H1 (cell line): Measurements from ENCODE around the gene CDC42EP5. TPM values are rescaled to one million over a fixed set of nuclear protein-coding genes. Genes with fewer than 3 reads are reported as not detected.
A peak's percentile ranks its signal among the peaks of the same experiment; 100 is the strongest.

Experiments
- CTCF ChIA-PET: fragments of 300-600 bp; sonication (Branson Sonifier 250); formaldehyde crosslinking; loops from one replicate; lab custom pipeline; 2021; ENCODE audit not compliant: partially characterized antibody; lab: Charles Lee
- POLR2A ChIA-PET: fragments of 300-600 bp; sonication (Branson Sonifier 250); formaldehyde crosslinking; loops from one replicate; lab custom pipeline; 2021; ENCODE audit warnings: inconsistent platforms; ENCODE audit not compliant: partially characterized antibody; lab: Charles Lee
- DNase-seq, 2 experiments: peaks; one replicate each; pipeline versions ENCODE4 v3.0.0 to v3.0.0-alpha.2; 2010 to 2022; ENCODE audit warnings: low spot score in 2 of 2, low read depth in 1 of 2, mixed read lengths in 1 of 2
- FAIRE-seq: peaks from 2 replicates; lab custom pipeline; 2011; peaks lifted over from hg19 to GRCh38; lab: Jason Lieb, UNC
- H2AFZ ChIP-seq: 2 replicates; pipeline ENCODE4 v1.8.1; 2012; ENCODE audit warnings: low read length, inconsistent platforms
- H2AK5ac ChIP-seq: 2 replicates; pipeline ENCODE4 v1.6.1; 2013; ENCODE audit warnings: low read depth, low read length
- H2BK120ac ChIP-seq: replicated peaks from 2 replicates; pipeline ENCODE3; 2013; ENCODE audit warnings: low read depth, low read length, inconsistent platforms
- H2BK12ac ChIP-seq: 2 replicates; pipeline ENCODE4 v1.6.1; 2013; ENCODE audit warnings: low read depth, low read length
- H2BK15ac ChIP-seq: 2 replicates; pipeline ENCODE4 v1.6.1; 2013; ENCODE audit warnings: low read length
- H2BK20ac ChIP-seq: 2 replicates; pipeline ENCODE4 v1.6.1; 2013; ENCODE audit warnings: low read length
- H2BK5ac ChIP-seq: 2 replicates; pipeline ENCODE4 v1.6.1; 2013; ENCODE audit warnings: low read depth, low read length
- H3K14ac ChIP-seq: 2 replicates; pipeline ENCODE4 v1.6.1; 2013; ENCODE audit warnings: inconsistent platforms; ENCODE audit not compliant: insufficient read length
- H3K18ac ChIP-seq: 2 replicates; pipeline ENCODE4 v1.6.1; 2013; ENCODE audit warnings: low read length; ENCODE audit errors: extremely low read depth
- H3K23ac ChIP-seq: 2 replicates; pipeline ENCODE4 v1.6.1; 2013; ENCODE audit warnings: inconsistent platforms; ENCODE audit not compliant: insufficient read length
- H3K23me2 ChIP-seq: 2 replicates; pipeline ENCODE4 v1.6.1; 2013; ENCODE audit warnings: low read depth, low read length
- H3K27ac ChIP-seq: 2 replicates; pipeline ENCODE4 v1.6.1; 2011; ENCODE audit warnings: low read depth, low read length, inconsistent platforms
- H3K27me3 ChIP-seq, 4 experiments: replicated peaks in 1 of 4; 1 replicate in 1 of 4; 2 replicates in 3 of 4; pipeline versions ENCODE4 v1.6.1 to v1.8.1; 2011 to 2013; ENCODE audit warnings: low read length in 3 of 4, mild to moderate bottlenecking in 3 of 4, inconsistent platforms in 2 of 4, mixed read lengths in 2 of 4, moderate library complexity in 1 of 4; ENCODE audit not compliant: control insufficient read depth in 3 of 4, insufficient read depth in 3 of 4; ENCODE audit errors: extremely low read depth in 1 of 4
- H3K36me3 ChIP-seq, 4 experiments: 2 replicates each; pipeline versions ENCODE4 v1.6.1 to v1.8.1; 2011 to 2013; ENCODE audit warnings: mild to moderate bottlenecking in 4 of 4, low read length in 3 of 4, moderate library complexity in 2 of 4, control low read depth in 1 of 4, inconsistent platforms in 1 of 4; ENCODE audit not compliant: insufficient read depth in 4 of 4, control insufficient read depth in 2 of 4
- H3K4ac ChIP-seq: replicated peaks from 2 replicates; pipeline ENCODE3; 2013; ENCODE audit warnings: low read length, low read depth, mixed read lengths, inconsistent platforms; ENCODE audit not compliant: insufficient read length
- H3K4me1 ChIP-seq, 4 experiments: replicated peaks in 1 of 4; 1 replicate in 1 of 4; 2 replicates in 3 of 4; pipeline versions ENCODE4 v1.6.1 to v1.8.1; 2011 to 2013; ENCODE audit warnings: low read length in 3 of 4, inconsistent platforms in 2 of 4, mixed read lengths in 1 of 4; ENCODE audit not compliant: insufficient read depth in 4 of 4, control insufficient read depth in 3 of 4
- H3K4me2 ChIP-seq, 2 experiments: 2 replicates each; pipeline versions ENCODE4 v1.6.1 to v1.8.1; 2011 to 2013; ENCODE audit warnings: low read depth in 2 of 2, low read length in 2 of 2, control low read depth in 1 of 2, inconsistent platforms in 1 of 2, mild to moderate bottlenecking in 1 of 2; ENCODE audit not compliant: insufficient read depth in 1 of 2
- H3K4me3 ChIP-seq, 4 experiments: fragments of 200-600, 300-600 bp in 1 of 4; sonication (generic), shearing (Covaris generic), sonication (Bioruptor Twin) in 1 of 4; 2 replicates each; pipeline versions ENCODE4 v1.5.1 to v1.8.1; 2011 to 2016; ENCODE audit warnings: low read length in 4 of 4, low read depth in 3 of 4, control low read depth in 2 of 4, inconsistent platforms in 2 of 4, mild to moderate bottlenecking in 2 of 4, mixed read lengths in 1 of 4, moderate library complexity in 1 of 4; ENCODE audit not compliant: insufficient read depth in 2 of 4; ENCODE audit errors: extremely low read depth in 1 of 4
- H3K56ac ChIP-seq: replicated peaks from 2 replicates; pipeline ENCODE3; 2013; ENCODE audit warnings: low read depth, mild to moderate bottlenecking, mixed read lengths, low read length, inconsistent platforms; ENCODE audit not compliant: insufficient read length
- H3K79me1 ChIP-seq: 2 replicates; pipeline ENCODE4 v1.6.1; 2013; ENCODE audit warnings: low read depth, low read length, control low read depth
- H3K79me2 ChIP-seq, 2 experiments: 2 replicates each; pipeline versions ENCODE4 v1.6.1 to v1.8.1; 2012 to 2013; ENCODE audit warnings: low read length in 2 of 2, mild to moderate bottlenecking in 2 of 2, inconsistent platforms in 1 of 2; ENCODE audit not compliant: insufficient read depth in 2 of 2, control insufficient read depth in 1 of 2
- H3K9ac ChIP-seq, 4 experiments: replicated peaks in 1 of 4; 1 replicate in 1 of 4; 2 replicates in 3 of 4; pipeline versions ENCODE4 v1.6.1 to v1.8.1; 2011 to 2013; ENCODE audit warnings: low read depth in 3 of 4, low read length in 3 of 4, control low read depth in 2 of 4, mild to moderate bottlenecking in 2 of 4, moderate library complexity in 2 of 4, inconsistent platforms in 1 of 4; ENCODE audit errors: extremely low read depth in 1 of 4
- H3K9me3 ChIP-seq, 2 experiments: 2 replicates each; pipeline versions ENCODE4 v1.6.1 to v1.8.1; 2012 to 2013; ENCODE audit warnings: mild to moderate bottlenecking in 2 of 2, moderate library complexity in 2 of 2, control low read depth in 1 of 2, inconsistent platforms in 1 of 2, low read depth in 1 of 2, low read length in 1 of 2, mixed read lengths in 1 of 2; ENCODE audit not compliant: insufficient read depth in 2 of 2
- H4K20me1 ChIP-seq, 2 experiments: replicated peaks in 1 of 2; 2 replicates each; pipeline versions ENCODE3 to v1.8.1; 2011 to 2013; ENCODE audit warnings: inconsistent platforms in 2 of 2, low read length in 2 of 2, mild to moderate bottlenecking in 1 of 2; ENCODE audit not compliant: insufficient read depth in 2 of 2, control insufficient read depth in 1 of 2
- H4K5ac ChIP-seq: 2 replicates; pipeline ENCODE4 v1.6.1; 2013; ENCODE audit warnings: low read length, low read depth, mixed read lengths, inconsistent platforms; ENCODE audit not compliant: insufficient read length
- H4K8ac ChIP-seq: 2 replicates; pipeline ENCODE4 v1.8.0; 2013; ENCODE audit warnings: mild to moderate bottlenecking, moderate library complexity, low read length, inconsistent platforms; ENCODE audit not compliant: insufficient read depth; ENCODE audit errors: extremely low read depth
- H4K91ac ChIP-seq: replicated peaks from 2 replicates; pipeline ENCODE3; 2013; ENCODE audit warnings: low read length, mixed read lengths, inconsistent platforms; ENCODE audit not compliant: insufficient read length
- POLR2AphosphoS5 ChIP-seq: IDR thresholded peaks from 2 replicates; pipeline ENCODE4 v1.6.1; 2011; ENCODE audit warnings: low read depth, low read length
- SIX5 ChIP-seq: IDR thresholded peaks from 2 replicates; pipeline ENCODE4 v1.6.1; 2011; ENCODE audit warnings: mild to moderate bottlenecking, low read depth, low read length
- WGBS, 2 experiments: shearing (Covaris generic) in 1 of 2; methylation state at CpG; one replicate each; pipeline versions ENCODE4 v1.1.6 to v1.1.7; 2013 to 2015; ENCODE audit warnings: low lambda C conversion rate in 2 of 2, mixed read lengths in 2 of 2, inconsistent platforms in 1 of 2, low coverage in 1 of 2, missing lambda C conversion rate in 1 of 2; ENCODE audit not compliant: insufficient replicate concordance in 2 of 2, insufficient coverage in 1 of 2, insufficient read length in 1 of 2; ENCODE audit errors: extremely low coverage in 1 of 2, missing lambda C conversion rate in 1 of 2; 5-methylcytosine and 5-hydroxymethylcytosine counted together
- polyA plus RNA-seq, 7 experiments: library from polyadenylated mRNA; depleted of rRNA in 3 of 7; stranded (reverse) in 5 of 7; unstranded in 2 of 7; fragments of >200 nt in 5 of 7; fragments of 200-250 nt in 2 of 7; gene quantifications; 1 replicate in 5 of 7; 2 replicates in 1 of 7; 4 replicates in 1 of 7; pipeline versions ENCODE4 v1.2.1 to v1.2.3, GENCODE V29; 2011 to 2013; ENCODE audit warnings: missing spikeins in 2 of 7, mixed read lengths in 2 of 7
- total RNA-seq: library from RNA; stranded (reverse); fragmentation: NEBNext Ultra II Directional; extraction: Animal tissue kit (Norgen Biotek cat#: 25700); gene quantifications from 2 replicates; pipeline ENCODE4 v1.2.1, GENCODE V29; 2021

The CDC42EP5 gene
- total and polyA plus RNA-seq, 2 of the 8 experiments (the other 6 are each of a cell fraction or from before 2014, with no cell fraction given), result 1.8 to 2.1 TPM

DNA sequence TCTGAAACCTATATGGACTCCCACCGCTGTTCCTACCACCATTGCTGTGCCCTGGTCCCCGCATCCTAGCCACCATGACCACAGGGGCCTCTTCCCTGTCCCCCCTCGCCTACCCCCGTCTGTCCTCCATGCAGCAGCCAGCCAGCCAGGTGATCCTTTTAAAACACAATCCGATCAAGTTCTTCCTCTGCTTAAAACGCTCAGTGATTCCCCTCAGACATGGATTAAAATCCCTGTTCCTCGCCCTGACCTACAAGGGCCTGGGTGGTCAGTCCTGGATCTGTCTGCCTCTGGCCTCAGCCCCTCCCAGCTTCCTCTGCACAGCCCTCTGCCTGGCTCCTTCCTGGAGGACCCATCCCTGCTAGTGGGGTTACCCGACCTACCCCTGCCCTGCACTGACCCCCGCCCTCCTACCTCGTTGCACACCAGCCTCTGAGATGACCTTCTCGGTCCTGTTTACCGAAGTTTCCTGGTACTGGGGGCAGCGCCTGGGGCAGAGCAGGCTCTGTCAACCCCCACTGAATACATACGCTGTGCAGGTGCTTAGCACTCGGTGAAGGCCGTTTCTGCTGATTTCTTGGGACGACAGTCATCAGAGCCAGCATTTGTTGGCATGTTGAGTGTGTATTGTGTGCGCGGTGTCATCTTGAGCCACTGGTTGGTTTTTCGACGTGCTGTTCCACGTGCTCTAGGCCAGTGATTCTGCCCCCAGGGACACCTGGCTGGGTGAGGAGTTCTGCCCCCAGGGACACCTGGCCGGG is 38.8 kb downstream of the CDC42EP5 start:
- H2BK5ac ChIP-seq, result no peak overlapping the region
- TF ChIP-seq POLR2AphosphoS5, result 0 out of 2 replicates have a peak, but pooled peaks have one; percentile 12
- no peak for TF ChIP-seq SIX5
- peaks cover 15 to 24% of the 10 kb centered on the region in 2 experiments for H4K20me1 ChIP-seq
- H3K4me1 ChIP-seq, result peaks cover 0 to 37% (median 24%) of the 10 kb centered on the region in 4 experiments; a peak in 6 of 7 replicates
- H4K91ac ChIP-seq, result no peak overlapping the region
- no peak overlapping the region for H3K27ac ChIP-seq
- no peak overlapping the region for H3K23ac ChIP-seq
- H3K23me2 ChIP-seq, result peaks cover 4% of the 10 kb centered on the region
- H3K9ac ChIP-seq, result no peak overlapping the region
- POLR2A ChIA-PET, result interaction anchor here (0.7 to 13.5 kb wide), 9 partner anchors 14 to 43 kb away, joined by 3 to 133 read pairs (median 8); partner anchors contain the start of genes LENG8, LENG9 and TTYH1
- peaks cover 0 to 6% (median 0%) of the 10 kb centered on the region in 4 experiments; a peak in 1 of 8 replicates for H3K36me3 ChIP-seq
- peaks cover 7% of the 10 kb centered on the region; the same call in 1 of the 2 replicates for H3K79me1 ChIP-seq
- no peak for FAIRE-seq
- WGBS, 2 experiments, result 87% methylated on average over 23 of the region's 23 CpGs; no CpG with 5 or more reads in 1 of the 2 experiments
- no peak overlapping the region for H3K18ac ChIP-seq
- no peak overlapping the region for H2AFZ ChIP-seq
- H2BK120ac ChIP-seq, result no peak overlapping the region
- H3K4ac ChIP-seq, result no peak overlapping the region
- H2BK15ac ChIP-seq, result peak overlapping the region; percentile 92; the same call in 1 of the 2 replicates
- no peaks in the 10 kb centered on the region for H3K79me2 ChIP-seq
- H3K27me3 ChIP-seq, result peaks cover 0 to 2% (median 0%) of the 10 kb centered on the region in 4 experiments; a peak in 2 of 7 replicates
- H2BK20ac ChIP-seq, result no peak overlapping the region
- no peak overlapping the region for H4K5ac ChIP-seq
- H4K8ac ChIP-seq, result no peak overlapping the region; the same call in 1 of the 2 replicates
- no peak for DNase-seq
- H2AK5ac ChIP-seq, result no peak overlapping the region
- no peak overlapping the region for H3K56ac ChIP-seq
- peak overlapping the region; percentile 52; the same call in 1 of the 2 replicates for H2BK12ac ChIP-seq
- no peak overlapping the region for H3K4me3 ChIP-seq
- CTCF ChIA-PET, result interaction anchor here (1.7 to 7.4 kb wide), 3 partner anchors 13 to 43 kb away, joined by 9 to 109 read pairs (median 11); no protein-coding TSS in a partner anchor
- 0 out of 4 replicates have a peak overlapping the region, but pooled peaks of 1 of the 2 experiments have one; percentile 0 for H3K4me2 ChIP-seq
- H3K9me3 ChIP-seq, result no peaks in the 10 kb centered on the region
- no peak overlapping the region for H3K14ac ChIP-seq
